GM19043 (cell line): Measurements from ENCODE around the gene HPGDS.
"Not testable (repeated sequence)": the region's sequence is repeated elsewhere in the genome, so short reads cannot be mapped to it uniquely, and the experiment has no call there.

ENCODE experiments used
- ATAC-seq: cut with Tn5 transposase; IDR thresholded peaks from one replicate; pipeline ENCODE4 v1.9.1; 2021; ENCODE audit warnings: low read depth; ENCODE audit not compliant: unreplicated experiment

The HPGDS gene

DNA sequence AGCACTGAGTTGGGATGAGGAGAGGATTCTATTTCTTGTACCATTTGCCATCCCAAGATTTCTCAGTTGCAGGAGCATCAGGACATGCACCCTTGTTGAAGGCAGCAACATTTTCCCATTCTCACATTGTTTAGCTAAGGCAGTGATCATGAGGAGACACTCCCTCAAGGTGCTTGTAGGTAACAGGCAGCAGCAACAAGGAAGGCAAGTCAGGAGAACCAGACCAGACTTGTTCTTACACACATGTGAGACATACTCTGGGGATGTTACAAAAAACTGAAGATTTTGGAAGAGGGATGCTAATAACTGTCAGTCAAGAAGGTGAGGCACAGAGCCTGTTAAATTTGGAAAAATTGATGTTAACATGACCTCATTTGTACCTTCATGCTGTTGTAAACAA is 15.5 kb upstream of the HPGDS start:
- no peak for ATAC-seq

DNA sequence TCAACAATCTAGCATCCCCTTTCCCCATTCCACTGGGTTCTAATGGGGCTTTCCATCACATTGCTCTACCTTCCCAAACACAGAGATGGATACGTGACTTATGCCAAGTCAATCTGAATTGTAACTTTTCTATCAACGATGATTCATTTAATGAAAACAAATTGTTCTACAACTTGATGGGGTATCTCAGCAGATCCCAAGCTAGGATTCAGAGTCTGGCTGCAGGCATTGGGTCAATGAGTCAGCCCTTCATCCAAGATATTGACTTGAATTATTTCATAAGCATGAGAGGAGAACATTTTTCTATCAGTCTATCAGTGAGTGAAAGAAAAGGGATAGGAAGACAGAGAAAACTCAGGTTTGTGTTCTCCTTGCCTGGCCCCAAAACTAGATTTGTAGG is 15.0 kb upstream of the HPGDS start:
- no peak for ATAC-seq

DNA sequence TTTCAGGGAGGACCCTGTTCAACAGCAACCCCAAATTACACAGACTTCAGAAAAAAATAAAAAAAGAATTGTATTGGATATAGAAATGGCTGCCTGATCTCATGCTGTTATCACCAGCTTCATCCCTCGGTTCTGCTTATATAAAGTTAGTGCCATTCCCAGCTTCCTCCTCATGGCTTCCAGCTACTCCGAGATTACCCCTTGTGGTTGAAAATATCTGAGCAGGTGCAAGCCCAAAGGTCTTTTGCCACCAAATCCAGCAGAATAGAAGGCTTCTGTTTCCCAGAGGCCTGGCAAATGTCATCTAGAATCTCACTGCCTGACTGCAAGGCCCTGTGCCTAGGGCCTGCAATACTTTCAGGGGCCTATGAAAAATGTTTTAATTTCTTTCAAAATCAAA is 13.8 kb upstream of the HPGDS start:
- ATAC-seq, result no peak

DNA sequence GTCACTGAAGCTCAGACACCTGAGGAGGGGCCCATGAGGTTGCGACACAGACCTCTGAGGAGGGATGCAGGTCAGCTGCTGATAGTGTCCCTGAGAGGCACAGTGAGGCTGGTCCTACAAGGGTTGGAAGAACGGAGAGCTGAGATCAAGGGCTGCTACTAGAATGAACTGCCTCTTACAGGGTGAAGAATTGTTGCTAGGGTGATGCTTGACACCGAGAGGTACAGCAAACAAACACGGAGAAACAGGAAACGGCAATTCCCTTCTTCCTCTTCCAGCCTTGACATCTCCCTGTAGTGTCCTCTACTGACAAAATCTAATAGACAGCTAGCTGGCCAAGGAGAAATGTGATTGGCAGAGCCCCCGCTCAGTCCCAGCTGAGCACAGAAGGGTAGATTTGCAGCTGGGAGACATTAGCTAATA is 11.8 kb upstream of the HPGDS start:
- no peak for ATAC-seq

DNA sequence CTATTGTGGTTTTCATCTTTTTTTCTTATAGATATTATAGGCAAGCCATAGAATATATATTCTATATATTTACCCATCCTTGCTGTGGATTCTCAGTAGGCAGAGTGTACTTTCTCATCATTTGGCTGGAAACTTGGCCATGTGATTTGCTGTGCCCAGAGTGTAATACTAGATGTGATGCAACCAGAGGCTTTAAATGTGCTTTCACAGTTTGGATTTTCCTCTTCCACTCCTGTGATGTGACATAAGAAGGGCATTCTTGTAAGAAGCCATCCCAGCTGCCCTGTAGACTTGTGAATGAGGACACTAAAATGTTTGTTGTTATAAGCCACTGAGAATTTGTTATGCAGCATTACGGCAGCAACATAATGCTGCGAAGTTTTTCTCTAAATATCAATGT is 10.4 kb upstream of the HPGDS start:
- no peak for ATAC-seq

DNA sequence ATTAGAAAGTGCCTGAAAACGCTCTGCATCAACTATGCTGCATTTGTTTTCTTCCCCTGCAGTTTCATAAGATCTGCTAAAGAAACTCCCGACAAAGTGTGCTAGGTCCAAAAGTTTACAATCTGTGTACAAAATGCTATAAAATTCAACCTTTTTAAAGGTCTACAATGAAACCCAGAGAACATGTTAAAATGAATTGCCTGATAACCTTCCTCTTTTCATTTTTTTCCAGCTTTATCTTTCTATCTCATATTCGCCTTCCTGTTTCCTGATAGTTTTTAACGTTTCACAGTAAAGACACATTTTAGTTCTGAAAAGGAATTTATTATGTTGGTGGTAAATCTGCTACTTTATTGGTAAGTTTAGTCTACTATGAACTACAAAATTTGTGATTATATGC is 9.5 kb upstream of the HPGDS start:
- ATAC-seq, result no peak

DNA sequence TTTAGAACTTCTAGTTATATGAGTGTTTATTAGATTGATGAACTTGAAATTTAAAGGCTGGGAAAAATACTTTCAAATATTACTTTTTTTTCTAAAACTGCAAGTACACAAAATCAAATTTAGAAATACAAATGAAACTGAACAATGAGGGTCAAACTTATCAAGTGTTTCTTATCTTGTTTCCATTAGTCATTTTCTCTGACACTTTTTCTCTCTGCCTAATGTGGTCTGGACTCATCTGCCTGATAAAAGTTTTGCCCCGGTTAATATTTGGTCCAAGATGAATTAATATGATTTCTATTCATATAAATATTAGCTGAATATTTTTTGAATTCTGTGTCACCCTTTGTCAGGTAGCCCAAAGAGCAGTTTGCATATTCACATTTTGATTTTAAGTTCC is 8.7 kb upstream of the HPGDS start:
- ATAC-seq, result no peak

DNA sequence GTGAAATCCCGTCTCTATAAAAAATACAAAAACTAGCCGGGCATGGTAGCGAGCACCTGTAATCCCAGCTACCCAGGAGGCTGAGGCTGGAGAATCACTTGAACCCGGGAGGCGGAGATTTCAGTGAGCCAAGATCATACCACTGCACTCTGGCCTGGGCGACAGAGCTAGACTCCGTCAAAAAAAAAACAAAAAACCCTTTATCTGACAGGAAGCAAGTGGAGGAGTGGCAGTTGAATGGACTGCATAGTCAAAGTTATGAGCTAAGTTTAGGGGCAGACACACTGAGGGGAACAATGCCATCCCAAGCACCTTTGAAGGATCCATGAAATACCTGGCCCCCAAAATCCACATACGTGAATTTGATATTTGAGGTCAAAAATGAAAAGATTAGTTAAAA is 7.5 kb upstream of the HPGDS start:
- no peak for ATAC-seq

DNA sequence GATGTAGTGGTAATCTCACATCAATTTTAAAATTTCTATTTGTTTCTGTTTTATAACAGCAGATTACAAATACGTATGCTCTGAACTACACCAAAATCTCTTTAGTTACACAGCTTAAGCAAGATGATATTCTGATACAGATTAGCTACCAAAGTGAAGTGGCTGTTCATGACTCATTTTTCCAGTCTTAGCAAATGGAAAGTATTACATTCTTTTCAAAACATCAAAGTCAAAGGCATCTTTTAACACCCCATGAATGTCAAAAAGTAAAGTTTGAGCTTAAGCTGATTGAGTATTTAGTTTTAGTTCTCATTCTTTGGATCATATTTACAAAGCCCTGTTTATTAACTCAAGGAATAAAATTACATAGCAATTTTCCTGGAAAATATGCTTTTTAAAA is 6.6 kb upstream of the HPGDS start:
- ATAC-seq, result no peak

DNA sequence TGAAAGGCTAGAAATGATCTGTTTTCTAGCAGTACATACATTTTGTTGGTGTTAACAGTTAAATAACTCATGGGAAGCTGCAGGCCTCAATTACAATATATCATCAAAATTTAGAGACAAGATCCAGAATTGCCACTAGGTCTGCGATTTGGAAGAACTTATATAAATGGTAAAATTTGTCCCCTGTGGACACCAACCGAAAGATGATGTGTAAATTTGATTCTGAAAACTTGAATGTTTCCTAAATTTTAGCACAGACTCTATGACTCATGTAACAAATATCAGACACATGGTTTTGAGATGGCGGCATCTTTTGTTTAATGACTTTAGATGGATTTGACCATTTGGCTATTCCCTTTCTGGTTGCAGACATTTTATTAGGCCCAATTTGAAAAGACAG is 6.0 kb upstream of the HPGDS start:
- ATAC-seq, result no peak

DNA sequence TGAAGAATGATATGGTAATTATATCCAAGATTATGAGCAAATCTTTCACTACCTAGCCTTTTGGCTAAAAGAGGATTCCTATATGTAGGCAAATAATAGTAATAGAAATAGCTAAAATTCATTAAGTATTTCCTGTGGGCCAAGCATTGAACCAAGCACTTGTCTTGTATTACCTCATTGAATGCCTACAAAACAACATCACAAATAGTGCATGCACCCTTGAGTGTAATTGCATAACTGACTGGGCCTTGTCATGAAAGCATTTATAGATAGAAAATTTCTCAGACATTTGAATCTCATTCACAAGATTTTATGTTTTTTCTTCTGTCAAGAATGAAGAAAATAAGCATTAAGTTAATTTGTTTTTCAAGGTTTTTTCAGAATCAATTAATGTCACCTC is 3.9 kb upstream of the HPGDS start:
- no peak for ATAC-seq

DNA sequence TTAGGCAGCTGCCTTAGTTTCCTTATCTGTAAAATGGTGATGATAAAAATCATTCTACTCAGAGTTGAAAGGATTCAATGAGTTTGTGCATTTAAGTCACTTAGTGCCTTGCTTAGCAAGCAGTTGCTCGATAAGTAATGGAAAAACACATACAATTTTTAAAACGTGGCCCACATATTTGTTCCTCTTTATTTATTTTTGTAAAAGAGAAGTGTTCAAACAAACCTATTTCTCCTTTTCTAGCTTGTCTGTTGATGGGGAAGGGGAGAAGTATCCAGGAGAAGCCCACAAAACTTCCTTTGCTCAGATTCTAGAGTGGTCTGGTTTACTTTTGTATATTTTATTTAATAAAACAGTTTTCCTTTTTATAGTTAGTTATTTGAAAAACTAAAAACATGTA is 3.3 kb upstream of the HPGDS start:
- no peak for ATAC-seq

DNA sequence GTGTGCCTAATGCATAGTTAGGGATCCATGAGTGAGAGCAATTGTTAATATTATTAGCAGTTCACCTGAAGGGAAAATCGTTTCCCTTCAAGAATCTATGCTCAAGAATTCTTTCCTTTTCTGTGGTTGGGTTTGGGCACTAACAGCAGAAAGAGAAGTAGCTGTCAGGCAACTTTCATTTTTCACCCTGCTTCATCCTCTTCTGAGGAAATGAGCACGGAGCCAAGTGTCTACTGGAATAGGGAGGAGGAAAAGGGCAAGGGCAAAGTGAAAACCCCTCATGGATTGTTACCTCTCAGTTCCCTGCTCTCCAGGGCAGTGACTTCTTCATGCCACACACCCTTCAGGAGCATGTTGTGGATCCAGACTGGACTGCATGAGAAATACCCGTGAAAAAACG is 2.6 kb upstream of the HPGDS start:
- no peak for ATAC-seq

DNA sequence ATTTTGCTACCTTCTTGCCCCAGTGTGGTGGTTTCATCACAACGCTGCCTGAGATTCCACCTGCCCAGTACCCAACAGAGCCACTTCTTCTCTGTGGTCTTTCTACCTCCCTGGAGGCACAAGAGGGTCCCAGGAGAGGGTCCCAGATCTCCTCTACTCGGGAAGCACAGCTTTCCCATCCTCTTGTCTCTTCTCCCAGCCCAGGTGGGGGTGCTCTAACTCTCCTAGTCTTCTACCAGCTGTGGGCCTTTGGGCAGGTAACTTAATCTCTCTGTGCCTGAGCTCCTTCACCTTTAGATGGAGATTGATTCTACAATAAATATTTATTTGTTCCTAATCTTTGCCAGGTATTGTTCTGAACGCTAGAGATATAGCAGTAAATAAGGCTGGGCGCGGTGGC is 1.8 kb upstream of the HPGDS start:
- ATAC-seq, result no peak

DNA sequence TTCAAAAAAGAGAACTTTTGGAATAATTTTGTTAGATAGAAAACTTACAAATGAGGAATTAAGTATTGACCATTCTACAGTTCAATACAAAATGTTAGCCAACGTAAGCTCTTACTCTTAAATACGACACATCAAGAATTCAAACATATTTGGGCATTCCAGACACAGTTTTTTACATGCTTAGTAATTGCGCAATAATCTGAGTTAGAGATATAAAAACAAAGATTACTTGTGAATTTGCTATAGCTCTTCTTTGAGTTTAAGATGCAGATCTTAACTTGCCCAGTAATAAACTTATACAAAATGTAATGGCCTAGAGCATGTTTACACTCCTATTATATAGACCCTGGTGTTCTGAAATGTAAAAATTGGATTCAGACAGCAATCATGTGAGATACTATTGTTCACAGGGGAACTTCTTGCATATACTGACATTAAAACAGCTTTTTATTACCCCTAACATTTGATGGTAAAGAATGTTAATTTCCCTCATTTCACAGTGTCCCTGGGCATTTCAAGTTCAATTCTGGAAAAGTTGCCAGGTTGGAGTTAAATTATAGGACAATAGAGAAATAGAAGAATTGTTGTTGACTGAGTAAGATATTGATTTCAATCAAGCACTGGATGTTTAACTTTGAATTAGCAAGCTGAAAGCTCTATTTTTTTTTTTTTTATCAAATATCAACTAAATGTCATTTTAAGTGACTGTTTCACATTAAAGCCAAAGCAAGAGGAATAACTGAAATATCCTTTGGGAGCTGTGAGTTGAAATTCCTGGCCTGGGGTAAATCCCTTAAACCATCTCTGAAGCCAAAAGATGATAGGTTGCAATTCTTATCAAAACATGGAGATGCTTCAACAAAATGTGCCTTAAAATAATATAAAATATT is 910 bp downstream of the HPGDS start:
- no peak for ATAC-seq

DNA sequence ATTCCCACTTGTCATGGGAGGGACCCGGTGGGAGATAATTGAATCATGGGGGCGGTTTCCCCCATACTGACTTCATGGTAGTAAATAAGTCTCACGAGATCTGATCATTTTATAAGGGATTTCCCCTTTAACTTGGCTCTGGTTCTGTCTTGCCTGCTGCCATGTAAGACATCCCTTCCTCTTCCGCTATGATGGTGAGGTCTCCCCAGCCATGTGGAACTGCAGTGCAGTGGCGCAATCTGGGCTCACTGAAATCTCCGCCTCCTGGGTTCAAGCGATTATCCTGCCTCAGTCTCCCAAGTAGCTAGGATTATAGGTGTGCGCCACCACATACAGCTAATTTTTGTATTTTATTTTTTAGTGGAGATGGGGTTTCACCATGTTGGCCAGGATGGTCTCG is 2.9 kb downstream of the HPGDS start:
- no peak for ATAC-seq

DNA sequence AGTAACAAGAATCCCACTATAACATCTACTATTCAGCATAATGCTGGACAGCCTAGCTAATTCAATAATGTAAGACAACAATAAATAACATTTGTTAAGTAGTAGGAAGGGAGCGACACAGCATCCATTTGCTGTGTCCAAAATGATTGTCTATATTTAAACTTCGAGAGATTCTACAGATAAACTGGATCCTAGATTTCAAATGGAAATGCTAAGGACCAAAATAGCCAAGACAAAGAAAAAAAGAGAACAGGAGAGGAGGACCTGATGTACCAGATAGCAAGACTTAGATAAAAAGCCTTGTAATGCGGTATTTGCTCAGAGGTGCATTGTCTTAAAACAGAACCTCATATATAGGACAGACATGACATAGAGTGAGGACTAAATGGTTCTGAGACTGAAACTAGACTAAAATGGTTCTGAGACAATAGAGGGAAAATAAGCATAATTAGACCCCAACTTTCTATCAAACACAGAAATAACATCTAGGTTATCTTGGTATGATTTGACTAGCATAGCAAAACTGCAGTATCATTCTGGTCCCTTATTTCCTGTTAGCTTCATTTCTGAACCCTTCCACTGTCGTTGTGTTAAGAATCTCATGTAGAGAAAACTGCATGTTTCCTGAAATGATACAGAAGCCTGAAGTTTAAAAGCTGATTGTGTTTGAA is 3.8 kb downstream of the HPGDS start:
- ATAC-seq, result peak; percentile 58

DNA sequence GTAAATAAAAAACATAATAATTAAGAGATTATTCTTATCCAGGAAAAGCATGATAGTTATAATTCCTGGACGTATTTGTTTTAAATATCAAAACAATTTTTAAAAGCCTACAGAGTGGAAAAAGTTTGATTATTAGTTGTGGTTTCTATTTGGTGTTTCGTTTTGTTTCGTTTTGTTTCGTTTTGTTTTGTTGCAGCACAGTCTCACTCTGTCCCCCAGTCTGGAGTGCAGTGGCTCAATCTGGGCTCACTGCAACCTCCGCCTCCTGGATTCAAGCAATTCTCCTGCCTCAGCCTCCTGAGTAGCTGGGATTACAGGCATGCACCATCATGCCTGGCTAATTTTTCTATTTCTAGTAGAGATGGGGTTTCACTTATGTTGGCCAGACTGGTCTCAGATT is 5.8 kb downstream of the HPGDS start:
- ATAC-seq, result not testable (repeated sequence)

DNA sequence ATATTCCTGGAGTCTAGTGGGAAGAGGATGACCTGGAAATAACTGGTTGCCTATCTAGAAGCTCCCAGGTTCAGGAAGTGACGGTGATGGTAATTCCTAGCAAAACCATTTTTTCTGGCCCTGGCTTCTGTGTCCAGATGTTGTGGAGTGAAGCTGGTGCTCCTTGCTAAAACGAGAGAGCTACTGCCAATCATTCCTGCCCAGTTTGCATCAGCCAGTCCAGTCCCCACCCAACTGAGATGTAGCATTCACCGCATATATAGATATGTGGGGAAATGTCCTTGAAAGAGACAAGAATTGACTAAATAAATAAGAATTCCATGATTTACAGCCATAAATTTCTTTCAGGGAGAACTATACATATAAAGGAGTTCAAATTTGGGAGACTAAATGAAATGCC is 6.3 kb downstream of the HPGDS start:
- ATAC-seq, result no peak

DNA sequence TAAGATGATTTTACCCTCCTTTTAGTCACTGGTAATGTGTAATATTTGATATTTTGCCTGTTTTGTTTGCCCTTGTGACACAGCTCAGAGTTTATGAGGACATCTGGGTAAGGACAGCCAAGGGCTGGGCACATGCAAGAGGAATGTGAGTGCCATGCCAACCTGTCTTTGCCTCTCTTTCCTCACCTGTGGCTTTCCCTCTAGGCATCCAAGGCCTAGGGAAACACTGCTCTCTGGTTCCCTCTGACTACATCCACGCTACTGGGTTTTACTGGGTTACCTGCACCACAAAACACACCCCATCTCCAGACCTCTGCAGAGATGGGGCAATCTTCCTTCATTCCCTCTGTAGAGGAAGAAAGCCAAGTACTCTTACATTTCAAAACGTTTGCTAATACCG is 7.7 kb downstream of the HPGDS start:
- ATAC-seq, result no peak

DNA sequence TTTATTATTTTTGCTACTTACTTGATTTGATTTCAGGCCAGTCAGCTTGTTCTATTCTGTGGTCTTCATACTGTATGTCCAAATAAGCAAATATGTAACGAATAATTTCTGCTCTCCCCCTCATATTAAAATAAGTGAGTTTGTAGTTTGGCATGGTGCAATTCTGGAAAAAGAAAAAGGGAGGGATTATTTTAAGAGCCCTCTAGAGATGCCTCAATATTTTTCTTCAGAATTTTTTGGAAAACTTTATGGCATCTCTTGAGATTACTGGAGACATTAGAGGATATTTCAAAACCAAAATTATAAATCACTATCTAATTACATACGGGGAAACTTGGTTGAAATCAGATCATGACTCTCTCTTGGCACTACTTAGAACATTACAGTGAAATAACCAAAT is 8.2 kb downstream of the HPGDS start:
- no peak for ATAC-seq

DNA sequence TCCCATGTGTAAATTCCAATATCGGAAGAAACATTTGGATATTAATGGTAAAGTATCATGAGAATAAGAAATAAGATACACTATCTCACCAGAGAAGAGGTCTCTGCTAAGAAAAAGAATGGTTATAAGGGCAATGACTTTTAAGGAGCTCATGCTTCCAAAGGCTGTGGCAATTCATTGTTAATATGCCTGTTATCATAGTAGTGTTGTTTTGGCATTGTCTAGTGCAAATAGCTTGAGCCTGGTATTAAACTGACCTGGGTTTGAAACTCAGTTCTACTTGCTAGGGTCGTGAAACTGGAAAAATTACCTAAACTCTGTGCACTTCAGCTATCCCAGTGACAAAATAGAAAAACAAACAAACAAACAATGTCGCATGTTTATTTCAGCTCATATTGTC is 8.8 kb downstream of the HPGDS start:
- ATAC-seq, result no peak
